Caki2 (cell line): Measurements from ENCODE around the gene IDUA. TPM values are rescaled to one million over a fixed set of nuclear protein-coding genes. Genes with fewer than 3 reads are reported as not detected.

Source experiments
- DNase-seq: peaks from one replicate; pipeline ENCODE4 v3.0.0-alpha.2; 2015; ENCODE audit warnings: low read depth
- in situ Hi-C: cut with HindIII; loops from 2 replicates; pipeline ENCODE4 v1.10.0; 2016; ENCODE audit warnings: low sequenced_read_pairs, low pct_unique_long_range_greater_than_20kb, mixed read lengths
- total RNA-seq: library from RNA; depleted of rRNA; stranded (reverse); fragments of >200 nt; shearing (Covaris generic); gene quantifications from 2 replicates; pipeline ENCODE4 v1.2.3, GENCODE V29; 2014; ENCODE audit warnings: low replicate concordance

IDUA gene
- total RNA-seq, 1 experiment from 2014 or later, result 6.7 TPM

- in situ Hi-C loops, result no loop called here
- DNase-seq, result peak; percentile 60
Observed at GRCh38 chr4:1009542-1010394, 22.9 kb downstream of the IDUA start.

GRCh38 chr4:1010395-1011021 lies 23.7 kb downstream of the IDUA start:
- DNase-seq, result peak; percentile 63
- in situ Hi-C loops, result no loop called here

GRCh38 chr4:1011022-1011665 lies 24.3 kb downstream of the IDUA start, which contains the start of gene FGFRL1:
Gene FGFRL1 (plus strand): TSS chr4:1011626. CDS start chr4:1012486, 860 bp downstream.
- in situ Hi-C loops, result no loop called here
- DNase-seq, result peak; percentile 71

GRCh38 chr4:1011666-1012033 lies 24.8 kb downstream of the IDUA start:
- in situ Hi-C loops, result no loop called here

GRCh38 chr4:1012034-1012739 lies 25.3 kb downstream of the IDUA start:
- in situ Hi-C loops, result no loop called here
- DNase-seq, result peak; percentile 63

More at GRCh38 chr4:1011666-1012033, 24.8 kb downstream of the IDUA start:
- DNase-seq, result no peak

GRCh38 chr4:1013225-1014073 lies 26.6 kb downstream of the IDUA start:
- in situ Hi-C loops, result no loop called here
- DNase-seq, result no peak

GRCh38 chr4:1014291-1015167 lies 27.7 kb downstream of the IDUA start:
- no peak for DNase-seq
- in situ Hi-C loops, result no loop called here

- in situ Hi-C loops, result no loop called here
Observed at GRCh38 chr4:1015179-1015578, 28.3 kb downstream of the IDUA start.

GRCh38 chr4:1015746-1016145 lies 28.9 kb downstream of the IDUA start:
- in situ Hi-C loops, result no loop called here

More at GRCh38 chr4:1015179-1015578, 28.3 kb downstream of the IDUA start:
- no peak for DNase-seq

GRCh38 chr4:1017211-1017610 lies 30.4 kb downstream of the IDUA start:
- no peak for DNase-seq
- in situ Hi-C loops, result no loop called here

More at GRCh38 chr4:1015746-1016145, 28.9 kb downstream of the IDUA start:
- DNase-seq, result no peak

- no peak for DNase-seq
- in situ Hi-C loops, result no loop called here
Observed at GRCh38 chr4:1017706-1018105, 30.9 kb downstream of the IDUA start.

GRCh38 chr4:1018147-1019020 lies 31.5 kb downstream of the IDUA start:
- no peak for DNase-seq
- in situ Hi-C loops, result no loop called here

- in situ Hi-C loops, result no loop called here
- DNase-seq, result no peak
Observed at GRCh38 chr4:1019320-1019719, 32.5 kb downstream of the IDUA start.

- no peak for DNase-seq
- in situ Hi-C loops, result no loop called here
Observed at GRCh38 chr4:1019729-1020470, 33.1 kb downstream of the IDUA start.

- DNase-seq, result no peak
- in situ Hi-C loops, result no loop called here
Observed at GRCh38 chr4:1021386-1022050, 34.7 kb downstream of the IDUA start.
